ENCODE results near the gene GLI3. TPM values are rescaled to one million over a fixed set of nuclear protein-coding genes. Genes with fewer than 3 reads are reported as not detected.
A peak's percentile ranks its signal among the peaks of the same experiment; 100 is the strongest.

The GLI3 gene
- polyA plus RNA-seq, 1 donor: 18.9 TPM

- DNase-seq: no peak
Measured at GRCh38 chr7:41970941-41971340, 266.1 kb downstream of the GLI3 start.

GRCh38 chr7:41969561-41970105 is 267.4 kb downstream of the GLI3 start:
- DNase-seq: no peak

GRCh38 chr7:41967156-41967555 is 269.9 kb downstream of the GLI3 start:
- DNase-seq: no peak

- no peak for DNase-seq
Measured at GRCh38 chr7:41965951-41966505, 271.0 kb downstream of the GLI3 start.

- no peak for DNase-seq
Measured at GRCh38 chr7:41964849-41965745, 271.9 kb downstream of the GLI3 start.

GRCh38 chr7:41964183-41964753 is 272.7 kb downstream of the GLI3 start:
- DNase-seq: no peak

- no peak for DNase-seq
Measured at GRCh38 chr7:41956705-41957104, 280.3 kb downstream of the GLI3 start.

GRCh38 chr7:41955893-41956675 is 280.9 kb downstream of the GLI3 start:
- peak; percentile 73 for DNase-seq

- DNase-seq: no peak
Measured at GRCh38 chr7:41955451-41955850, 281.6 kb downstream of the GLI3 start.

GRCh38 chr7:41954976-41955375 is 282.0 kb downstream of the GLI3 start:
- no peak for DNase-seq

- DNase-seq: no peak
Measured at GRCh38 chr7:41948503-41948902, 288.5 kb downstream of the GLI3 start.

GRCh38 chr7:41943094-41943577 is 293.9 kb downstream of the GLI3 start:
- DNase-seq: peak; percentile 83

- peak; percentile 28 for DNase-seq
Measured at GRCh38 chr7:41942468-41943093, 294.4 kb downstream of the GLI3 start.

- DNase-seq: peak; percentile 79
Measured at GRCh38 chr7:41940760-41941343, 296.2 kb downstream of the GLI3 start.

GRCh38 chr7:41938371-41938770 is 298.6 kb downstream of the GLI3 start:
- no peak for DNase-seq

- DNase-seq: no peak
Measured at GRCh38 chr7:41933427-41933826, 303.6 kb downstream of the GLI3 start.

GRCh38 chr7:41931263-41931646 is 305.8 kb downstream of the GLI3 start:
- no peak for DNase-seq

- no peak for DNase-seq
Measured at GRCh38 chr7:41930538-41931262, 306.3 kb downstream of the GLI3 start.

- no peak for DNase-seq
Measured at GRCh38 chr7:41928781-41929180, 308.2 kb downstream of the GLI3 start.

GRCh38 chr7:41928166-41928565 is 308.8 kb downstream of the GLI3 start:
- DNase-seq: no peak

Data from left kidney (tissue), 2 donors.